ENCODE data around the gene MOSPD3. TPM values are rescaled to one million over a fixed set of nuclear protein-coding genes. Genes with fewer than 3 reads are reported as not detected.

The MOSPD3 gene
- total and polyA plus RNA-seq, 2 of the 13 experiments (the other 11 are each of a cell fraction or from before 2014, with no cell fraction given) = 7.6 to 8.8 TPM

DNA sequence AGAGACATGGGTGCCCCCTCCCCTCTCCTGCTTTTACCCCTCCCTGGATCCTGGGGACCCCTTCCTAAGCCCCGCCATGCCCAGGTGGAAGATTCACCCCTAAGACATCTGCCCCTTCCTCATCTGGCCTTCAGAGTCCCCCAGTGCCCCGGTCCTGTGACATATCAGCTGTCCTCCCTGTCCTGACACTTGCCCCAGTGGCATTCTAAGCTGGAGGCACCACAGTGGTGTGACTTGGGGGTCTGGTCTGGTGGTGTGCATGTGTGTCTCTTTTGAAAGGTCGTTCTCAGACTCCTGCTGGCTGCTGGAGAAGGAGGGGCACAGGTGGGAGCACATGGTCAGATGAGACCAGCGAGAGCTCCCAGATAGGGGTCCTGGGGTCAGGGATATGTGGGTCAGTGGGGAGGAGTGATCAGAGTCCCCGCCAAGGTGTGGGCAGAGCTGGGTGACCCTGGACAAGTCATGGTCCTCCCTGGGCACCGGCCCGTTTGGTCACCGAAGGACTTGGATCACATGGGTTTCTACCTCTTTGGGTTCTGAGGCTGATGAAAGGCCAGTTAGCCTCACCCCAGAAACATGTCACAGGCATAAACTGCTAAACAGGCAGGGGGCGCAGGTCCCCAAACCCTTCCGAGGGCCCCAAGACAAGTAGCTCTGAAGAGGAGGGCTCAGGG, 29.7 kb downstream of the MOSPD3 start (continued):
- TF ChIP-seq KLF9 (CRISPR knock-in tag; IDR thresholded peaks at IDR 0.05; ENCODE audit: low read depth) = no peak
- TF ChIP-seq MED13 (CRISPR knock-in tag; IDR thresholded peaks at IDR 0.05) = no peak
- no peak for TF ChIP-seq SMC3 (IDR thresholded peaks at IDR 0.05; ENCODE audit: low read length)
- TF ChIP-seq, protein P1, sequence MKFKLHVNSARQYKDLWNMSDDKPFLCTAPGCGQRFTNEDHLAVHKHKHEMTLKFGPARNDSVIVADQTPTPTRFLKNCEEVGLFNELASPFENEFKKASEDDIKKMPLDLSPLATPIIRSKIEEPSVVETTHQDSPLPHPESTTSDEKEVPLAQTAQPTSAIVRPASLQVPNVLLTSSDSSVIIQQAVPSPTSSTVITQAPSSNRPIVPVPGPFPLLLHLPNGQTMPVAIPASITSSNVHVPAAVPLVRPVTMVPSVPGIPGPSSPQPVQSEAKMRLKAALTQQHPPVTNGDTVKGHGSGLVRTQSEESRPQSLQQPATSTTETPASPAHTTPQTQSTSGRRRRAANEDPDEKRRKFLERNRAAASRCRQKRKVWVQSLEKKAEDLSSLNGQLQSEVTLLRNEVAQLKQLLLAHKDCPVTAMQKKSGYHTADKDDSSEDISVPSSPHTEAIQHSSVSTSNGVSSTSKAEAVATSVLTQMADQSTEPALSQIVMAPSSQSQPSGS (CRISPR knock-in tag; IDR thresholded peaks at IDR 0.05) = no peak
- TF ChIP-seq MXD4 (CRISPR knock-in tag; IDR thresholded peaks at IDR 0.05) = no peak
- TF ChIP-seq HOXA5 (CRISPR knock-in tag; IDR thresholded peaks at IDR 0.05) = 0 out of 2 replicates have a peak, but pooled peaks have one; percentile 17
- TF ChIP-seq, protein P2, sequence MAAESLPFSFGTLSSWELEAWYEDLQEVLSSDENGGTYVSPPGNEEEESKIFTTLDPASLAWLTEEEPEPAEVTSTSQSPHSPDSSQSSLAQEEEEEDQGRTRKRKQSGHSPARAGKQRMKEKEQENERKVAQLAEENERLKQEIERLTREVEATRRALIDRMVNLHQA (CRISPR knock-in tag; IDR thresholded peaks at IDR 0.05) = no peak
- TF ChIP-seq SMARCC2 (IDR thresholded peaks at IDR 0.05) = no peak
- TF ChIP-seq ZNF44 (CRISPR knock-in tag; IDR thresholded peaks at IDR 0.05) = no peak
- TF ChIP-seq THAP11 (CRISPR knock-in tag; IDR thresholded peaks at IDR 0.05) = no peak; the same call in 1 of the 2 replicates
- TF ChIP-seq FOSL1 (CRISPR knock-in tag; IDR thresholded peaks at IDR 0.05; ENCODE audit: borderline replicate concordance) = no peak
- no peak for TF ChIP-seq KLF6 (CRISPR knock-in tag; IDR thresholded peaks at IDR 0.05)
- no peak for TF ChIP-seq ZNF441 (CRISPR knock-in tag; IDR thresholded peaks at IDR 0.05; ENCODE audit: borderline replicate concordance)
- TF ChIP-seq SRSF4 (IDR thresholded peaks at IDR 0.05; ENCODE audit: low read depth, low read length, poor library complexity, severe bottlenecking) = no peak
- 0 out of 2 replicates have a peak, but pooled peaks have one; percentile 2 for TF ChIP-seq GABPB1 (CRISPR knock-in tag; IDR thresholded peaks at IDR 0.05)
- no peak for TF ChIP-seq TAF1 (CRISPR knock-in tag; IDR thresholded peaks at IDR 0.05)
- TF ChIP-seq, protein P3, sequence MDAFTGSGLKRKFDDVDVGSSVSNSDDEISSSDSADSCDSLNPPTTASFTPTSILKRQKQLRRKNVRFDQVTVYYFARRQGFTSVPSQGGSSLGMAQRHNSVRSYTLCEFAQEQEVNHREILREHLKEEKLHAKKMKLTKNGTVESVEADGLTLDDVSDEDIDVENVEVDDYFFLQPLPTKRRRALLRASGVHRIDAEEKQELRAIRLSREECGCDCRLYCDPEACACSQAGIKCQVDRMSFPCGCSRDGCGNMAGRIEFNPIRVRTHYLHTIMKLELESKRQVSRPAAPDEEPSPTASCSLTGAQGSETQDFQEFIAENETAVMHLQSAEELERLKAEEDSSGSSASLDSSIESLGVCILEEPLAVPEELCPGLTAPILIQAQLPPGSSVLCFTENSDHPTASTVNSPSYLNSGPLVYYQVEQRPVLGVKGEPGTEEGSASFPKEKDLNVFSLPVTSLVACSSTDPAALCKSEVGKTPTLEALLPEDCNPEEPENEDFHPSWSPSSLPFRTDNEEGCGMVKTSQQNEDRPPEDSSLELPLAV (CRISPR knock-in tag; conservative IDR thresholded peaks at IDR 0.05; ENCODE audit: low read depth) = no peak
- no peak for TF ChIP-seq KLF13 (CRISPR knock-in tag; IDR thresholded peaks at IDR 0.05)
- TF ChIP-seq ZNF563 (CRISPR knock-in tag; IDR thresholded peaks at IDR 0.05) = peak; percentile 24; the same call in 1 of the 2 replicates
- no peak for TF ChIP-seq POLR2AphosphoS5 (IDR thresholded peaks at IDR 0.05; ENCODE audit: low read depth, low read length)
- TF ChIP-seq, protein P4, sequence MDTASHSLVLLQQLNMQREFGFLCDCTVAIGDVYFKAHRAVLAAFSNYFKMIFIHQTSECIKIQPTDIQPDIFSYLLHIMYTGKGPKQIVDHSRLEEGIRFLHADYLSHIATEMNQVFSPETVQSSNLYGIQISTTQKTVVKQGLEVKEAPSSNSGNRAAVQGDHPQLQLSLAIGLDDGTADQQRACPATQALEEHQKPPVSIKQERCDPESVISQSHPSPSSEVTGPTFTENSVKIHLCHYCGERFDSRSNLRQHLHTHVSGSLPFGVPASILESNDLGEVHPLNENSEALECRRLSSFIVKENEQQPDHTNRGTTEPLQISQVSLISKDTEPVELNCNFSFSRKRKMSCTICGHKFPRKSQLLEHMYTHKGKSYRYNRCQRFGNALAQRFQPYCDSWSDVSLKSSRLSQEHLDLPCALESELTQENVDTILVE (CRISPR knock-in tag; IDR thresholded peaks at IDR 0.05) = no peak
- no peak for TF ChIP-seq SOX5 (CRISPR knock-in tag; IDR thresholded peaks at IDR 0.05; ENCODE audit: borderline replicate concordance)
- no peak for TF ChIP-seq TOE1 (CRISPR knock-in tag; IDR thresholded peaks at IDR 0.05)
- TF ChIP-seq, protein P5, sequence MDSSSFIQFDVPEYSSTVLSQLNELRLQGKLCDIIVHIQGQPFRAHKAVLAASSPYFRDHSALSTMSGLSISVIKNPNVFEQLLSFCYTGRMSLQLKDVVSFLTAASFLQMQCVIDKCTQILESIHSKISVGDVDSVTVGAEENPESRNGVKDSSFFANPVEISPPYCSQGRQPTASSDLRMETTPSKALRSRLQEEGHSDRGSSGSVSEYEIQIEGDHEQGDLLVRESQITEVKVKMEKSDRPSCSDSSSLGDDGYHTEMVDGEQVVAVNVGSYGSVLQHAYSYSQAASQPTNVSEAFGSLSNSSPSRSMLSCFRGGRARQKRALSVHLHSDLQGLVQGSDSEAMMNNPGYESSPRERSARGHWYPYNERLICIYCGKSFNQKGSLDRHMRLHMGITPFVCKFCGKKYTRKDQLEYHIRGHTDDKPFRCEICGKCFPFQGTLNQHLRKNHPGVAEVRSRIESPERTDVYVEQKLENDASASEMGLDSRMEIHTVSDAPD (CRISPR knock-in tag; IDR thresholded peaks at IDR 0.05) = 0 out of 2 replicates have a peak, but pooled peaks have one; percentile 43
- peak; percentile 47; the same call in 1 of the 2 replicates for TF ChIP-seq MYC (CRISPR knock-in tag; IDR thresholded peaks at IDR 0.05; ENCODE audit: borderline replicate concordance)
- TF ChIP-seq RFX1 (IDR thresholded peaks at IDR 0.05) = no peak
- no peak for TF ChIP-seq ZNF350 (CRISPR knock-in tag; IDR thresholded peaks at IDR 0.05; ENCODE audit: borderline replicate concordance, low read depth)
